B cell (primary cell): ENCODE measurements around the gene PTPRF. TPM values are rescaled to one million over a fixed set of nuclear protein-coding genes. Genes with fewer than 3 reads are reported as not detected.

Experiments used
- ATAC-seq: fragments of 200-7000 bp; cut with Tn5 transposase; one replicate; pipeline ENCODE4 v1.10.0; 2021; ENCODE audit warnings: low read depth, mild to moderate bottlenecking, moderate number of reproducible peaks, moderate library complexity
- CTCF ChIA-PET: fragments of 350-600 bp; sonication (Branson Sonifier 250); formaldehyde crosslinking; loops from one replicate; lab custom pipeline; 2021; ENCODE audit warnings: antibody characterized with exemption, inconsistent platforms; lab: Charles Lee
- POLR2A ChIA-PET: fragments of 350-600 bp; sonication (Branson Sonifier 250); formaldehyde crosslinking; loops from one replicate; lab custom pipeline; 2021; ENCODE audit warnings: antibody characterized with exemption; lab: Charles Lee
- DNase-seq: peaks from one replicate; pipeline ENCODE4 v3.0.0; 2013
- H2AFZ ChIP-seq: 2 replicates; pipeline ENCODE4 v1.6.1; 2012; ENCODE audit warnings: mild to moderate bottlenecking, low read depth, low read length; ENCODE audit not compliant: insufficient read depth, poor library complexity, severe bottlenecking
- H3K27ac ChIP-seq, 2 donors: 1 replicate in 1 of 2; 2 replicates in 1 of 2; pipeline ENCODE4 v1.5.1; 2012 to 2013; ENCODE audit warnings: low read length in 2 of 2, mild to moderate bottlenecking in 2 of 2, moderate library complexity in 1 of 2
- H3K27me3 ChIP-seq, 4 experiments: fragments of 200-600 bp in 1 of 4; sonication (generic) in 1 of 4; replicated peaks in 1 of 4; 1 replicate in 2 of 4; 2 replicates in 2 of 4; pipeline versions ENCODE4 v1.6.1 to v1.7.0; 2013 to 2016; ENCODE audit warnings: low read length in 3 of 4, mild to moderate bottlenecking in 2 of 4, mixed read lengths in 1 of 4, moderate library complexity in 1 of 4; ENCODE audit not compliant: insufficient read depth in 4 of 4, control insufficient read depth in 3 of 4; ENCODE audit errors: control extremely low read depth in 1 of 4
- H3K36me3 ChIP-seq, 2 experiments: replicated peaks in 1 of 2; 1 replicate in 1 of 2; 2 replicates in 1 of 2; pipeline versions ENCODE4 v1.6.1 to v1.7.1; 2013; ENCODE audit warnings: low read length in 1 of 2; ENCODE audit not compliant: insufficient read depth in 2 of 2, control insufficient read depth in 1 of 2; ENCODE audit errors: control extremely low read depth in 1 of 2, extremely low read depth in 1 of 2
- H3K4me1 ChIP-seq, 2 donors: fragments of 200-600 bp in 1 of 2; sonication (generic) in 1 of 2; 1 replicate in 1 of 2; 2 replicates in 1 of 2; pipeline versions ENCODE4 v1.5.1 to v1.6.1; 2013 to 2017; ENCODE audit warnings: low read length in 2 of 2; ENCODE audit not compliant: control insufficient read depth in 2 of 2, insufficient read depth in 2 of 2
- H3K4me2 ChIP-seq: replicated peaks from 2 replicates; pipeline ENCODE3; 2012; ENCODE audit warnings: mild to moderate bottlenecking, low read depth, low read length; ENCODE audit not compliant: poor library complexity, severe bottlenecking
- H3K4me3 ChIP-seq, 5 experiments: fragments of 200-600 bp in 1 of 5; sonication (generic) in 1 of 5; 1 replicate in 3 of 5; 2 replicates in 2 of 5; pipeline versions ENCODE4 v1.5.1 to v1.7.0; 2011 to 2016; ENCODE audit warnings: low read length in 4 of 5, mild to moderate bottlenecking in 4 of 5, low read depth in 2 of 5, control low read depth in 1 of 5, moderate library complexity in 1 of 5; ENCODE audit not compliant: insufficient read depth in 1 of 5; ENCODE audit errors: control extremely low read depth in 1 of 5, extremely low read depth in 1 of 5
- H3K79me2 ChIP-seq: fragments of 200-600 bp; sonication (generic); one replicate; pipeline ENCODE4 v1.6.0; 2016; ENCODE audit warnings: low read length; ENCODE audit not compliant: control insufficient read depth, insufficient read depth
- H3K9ac ChIP-seq: fragments of 200-600 bp; sonication (generic); 2 replicates; pipeline ENCODE4 v1.6.1; 2017; ENCODE audit warnings: mild to moderate bottlenecking, low read length, moderate library complexity
- H3K9me3 ChIP-seq, 3 donors: one replicate each; pipeline versions ENCODE4 v1.6.1 to v1.7.1; 2013; ENCODE audit warnings: low read length in 2 of 3; ENCODE audit not compliant: control insufficient read depth in 2 of 3, insufficient read depth in 1 of 3; ENCODE audit errors: control extremely low read depth in 1 of 3
- H4K20me1 ChIP-seq: 2 replicates; pipeline ENCODE4 v1.6.0; 2012; ENCODE audit warnings: mild to moderate bottlenecking, low read length; ENCODE audit not compliant: insufficient read depth, control insufficient read depth, poor library complexity, severe bottlenecking
- H3K27ac Mint-ChIP-seq: one replicate; pipeline ENCODE4 v1.8.0; 2021; ENCODE audit warnings: mixed read lengths
- H3K27me3 Mint-ChIP-seq: one replicate; pipeline ENCODE4 v1.8.0; 2021; ENCODE audit warnings: mixed read lengths
- H3K4me1 Mint-ChIP-seq: one replicate; pipeline ENCODE4 v1.8.0; 2021; ENCODE audit warnings: mixed read lengths
- H3K4me3 Mint-ChIP-seq: one replicate; pipeline ENCODE4 v1.8.0; 2021; ENCODE audit warnings: mixed read lengths
- H3K9me3 Mint-ChIP-seq: one replicate; pipeline ENCODE4 v1.8.0; 2022; ENCODE audit warnings: mixed read lengths; ENCODE audit not compliant: insufficient read depth
- CTCF ChIP-seq: fragments of 200-600 bp; IDR thresholded peaks from one replicate; pipeline ENCODE4 v1.8.0; 2022; ENCODE audit warnings: antibody characterized with exemption, mild to moderate bottlenecking
- EZH2 ChIP-seq: IDR thresholded peaks from 2 replicates; pipeline ENCODE4 v1.6.1; 2012; ENCODE audit warnings: borderline replicate concordance, low read depth, mild to moderate bottlenecking, moderate library complexity, low read length; ENCODE audit not compliant: insufficient read depth, poor library complexity, severe bottlenecking
- WGBS: methylation state at CpG from one replicate; pipeline ENCODE4 v1.1.5; 2013; ENCODE audit warnings: missing lambda C conversion rate; ENCODE audit not compliant: insufficient coverage; 5-methylcytosine and 5-hydroxymethylcytosine counted together
- intact Hi-C: fragments of 100-400 bp; cut with micrococcal nuclease; formaldehyde crosslinking; loops from one replicate; pipeline ENCODE4 v1.10.0; 2022
- polyA plus RNA-seq: library from polyadenylated mRNA; depleted of rRNA; stranded (reverse); fragments of >200 nt; gene quantifications from 2 replicates; pipeline ENCODE4 v1.2.3, GENCODE V29; 2012
- total RNA-seq, 2 donors: library from RNA; stranded (reverse); fragments of 120-200 nt in 1 of 2; gene quantifications; 1 replicate in 1 of 2; 2 replicates in 1 of 2; pipeline versions ENCODE4 v1.2.3 to v1.2.4, GENCODE V29; 2013 to 2022

PTPRF gene
- total and polyA plus RNA-seq, 2 donors (not counting 1 experiment from before 2014, with no cell fraction given), result 0.07 to 0.13 TPM

DNA sequence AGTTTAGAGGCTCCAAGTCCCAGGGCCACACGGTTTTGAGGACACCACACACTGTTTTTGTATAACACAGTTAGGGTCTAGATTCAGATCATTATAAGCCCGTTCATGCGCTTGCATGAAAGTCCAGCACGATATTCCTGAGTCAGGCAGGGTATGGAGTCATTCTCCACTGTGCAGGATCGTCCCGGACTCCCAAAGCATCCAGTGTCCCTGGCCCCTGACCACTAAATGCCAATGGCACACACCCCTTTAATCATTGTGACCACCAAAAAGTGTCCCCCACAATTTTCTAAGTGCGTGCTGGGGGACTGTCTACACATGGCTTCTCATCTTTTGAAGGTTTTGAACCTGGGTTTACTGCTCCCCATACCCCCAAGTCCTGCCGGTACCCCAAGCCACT, 27.1 kb upstream of the PTPRF start:
- peaks cover 37% of the 10 kb centered on the region for H3K27me3 Mint-ChIP-seq
- intact Hi-C loops, result no loop called here
- Histone ChIP-seq H3K9me3 (no peaks in the 10 kb centered on the region), H3K27me3 (peaks cover 0 to 3% (median 0%) of the 10 kb centered on the region in 4 experiments), H3K79me2 (no peaks in the 10 kb centered on the region), H2AFZ (no peak overlapping the region), H3K4me1 (no peaks in the 10 kb centered on the region), H3K4me3 (no peak overlapping the region), H3K9ac (no peak overlapping the region), H3K4me2 (no peak overlapping the region), H4K20me1 (no peaks in the 10 kb centered on the region), H3K27ac (no peak overlapping the region), H3K36me3 (no peaks in the 10 kb centered on the region)
- no peak for TF ChIP-seq EZH2
- no peak for TF ChIP-seq CTCF
- WGBS, result 89% methylated on average over 8 of the region's 8 CpGs
- H3K4me1 Mint-ChIP-seq, result no peaks in the 10 kb centered on the region
- POLR2A ChIA-PET, result no interaction called here
- ATAC-seq (no peak), DNase-seq (no peak)
- no peaks in the 10 kb centered on the region for H3K9me3 Mint-ChIP-seq
- CTCF ChIA-PET, result no interaction called here
- no peak overlapping the region for H3K27ac Mint-ChIP-seq
- H3K4me3 Mint-ChIP-seq, result no peak overlapping the region

GRCh38 chr1:43505077-43505780, 25.5 kb upstream of the PTPRF start:
- intact Hi-C loops, result no loop called here
- no peaks in the 10 kb centered on the region for H4K20me1 ChIP-seq
- no peaks in the 10 kb centered on the region for H3K79me2 ChIP-seq
- Mint-ChIP-seq H3K27ac (no peak overlapping the region), H3K27me3 (peaks cover 34% of the 10 kb centered on the region), H3K9me3 (no peaks in the 10 kb centered on the region), H3K4me3 (no peak overlapping the region), H3K4me1 (no peaks in the 10 kb centered on the region)
- DNase-seq (no peak), ATAC-seq (no peak)
- no peaks in the 10 kb centered on the region for H3K4me1 ChIP-seq
- 94% methylated on average over 10 of the region's 10 CpGs for WGBS
- no peak overlapping the region for H3K9ac ChIP-seq
- H3K4me2 ChIP-seq, result no peak overlapping the region
- H3K27ac ChIP-seq, result no peak overlapping the region
- ChIA-PET CTCF (no interaction called here), POLR2A (no interaction called here)
- H3K36me3 ChIP-seq, result no peaks in the 10 kb centered on the region
- no peaks in the 10 kb centered on the region for H3K9me3 ChIP-seq
- peaks cover 0 to 3% (median 0%) of the 10 kb centered on the region in 4 experiments for H3K27me3 ChIP-seq
- no peak overlapping the region for H3K4me3 ChIP-seq
- H2AFZ ChIP-seq, result no peak overlapping the region
- TF ChIP-seq EZH2 (no peak), CTCF (no peak)
